GM12878 (cell line): ENCODE results near the gene RASAL2. TPM values are rescaled to one million over a fixed set of nuclear protein-coding genes. Genes with fewer than 3 reads are reported as not detected.

Experiments used
- ATAC-seq: fragments of 200-7000 bp; cut with Tn5 transposase; 3 replicates; pipeline ENCODE4 v1.9.1; 2020; ENCODE audit warnings: mild to moderate bottlenecking, moderate library complexity
- BruUV-seq: library from RNA; stranded (reverse); fragments of 400-500 nt; replicated peaks from 2 replicates; lab custom pipeline; 2021; lab: Mats Ljungman, UMichigan
- CTCF ChIA-PET: fragments of 300-600 bp; sonication (Branson Sonifier 250); formaldehyde crosslinking; extraction: SDS; loops from one replicate; lab custom pipeline; 2021; ENCODE audit warnings: inconsistent platforms; lab: Yijun Ruan, JAX
- POLR2A ChIA-PET: fragments of 350-600 bp; formaldehyde crosslinking; extraction: SDS; loops from one replicate; lab custom pipeline; 2021; ENCODE audit warnings: inconsistent platforms; lab: Charles Lee
- RAD21 ChIA-PET: fragments of 300-600 bp; sonication (Branson Sonifier 250); formaldehyde crosslinking; loops from one replicate; lab custom pipeline; 2023; ENCODE audit warnings: antibody characterized with exemption; ENCODE audit not compliant: unreplicated experiment; lab: Charles Lee
- SMC1A ChIA-PET: fragments of 300-600 bp; sonication (Branson Sonifier 250); formaldehyde crosslinking; loops from one replicate; lab custom pipeline; 2023; ENCODE audit not compliant: unreplicated experiment, uncharacterized antibody; lab: Charles Lee
- DNase-seq: peaks from one replicate; pipeline ENCODE4 v3.0.0-alpha.2; 2011; ENCODE audit warnings: low read depth, low spot score
- FAIRE-seq: peaks from 3 replicates; lab custom pipeline; 2011; peaks lifted over from hg19 to GRCh38; lab: Jason Lieb, UNC
- H2AFZ ChIP-seq: 2 replicates; pipeline ENCODE4 v1.6.0; 2011; ENCODE audit warnings: low read depth, low read length, control low read depth; ENCODE audit not compliant: control insufficient read depth
- H3K27ac ChIP-seq: 2 replicates; pipeline ENCODE4 v1.5.1; 2011; ENCODE audit warnings: control low read depth; ENCODE audit not compliant: control insufficient read depth, insufficient read depth
- H3K27me3 ChIP-seq, 2 experiments: replicated peaks in 1 of 2; 2 replicates each; pipeline versions ENCODE4 v1.6.0 to v1.6.1; 2011; ENCODE audit warnings: low read length in 1 of 2; ENCODE audit not compliant: control insufficient read depth in 2 of 2, insufficient read depth in 2 of 2
- H3K36me3 ChIP-seq, 2 experiments: 2 replicates each; pipeline ENCODE4 v1.5.1; 2011; ENCODE audit warnings: low read length in 1 of 2; ENCODE audit not compliant: control insufficient read depth in 2 of 2, insufficient read depth in 2 of 2
- H3K4me1 ChIP-seq: 2 replicates; pipeline ENCODE4 v1.6.1; 2011; ENCODE audit warnings: mild to moderate bottlenecking, low read length, moderate library complexity, mixed read lengths; ENCODE audit not compliant: control insufficient read depth, insufficient read depth
- H3K4me2 ChIP-seq: 2 replicates; pipeline ENCODE4 v1.6.0; 2011; ENCODE audit warnings: control low read depth; ENCODE audit not compliant: control insufficient read depth, insufficient read depth
- H3K4me3 ChIP-seq: fragments of 200-600 bp; sonication (generic); 2 replicates; pipeline ENCODE4 v1.5.1; 2016
- H3K79me2 ChIP-seq: 2 replicates; pipeline ENCODE4 v1.6.0; 2011; ENCODE audit warnings: low read length; ENCODE audit not compliant: control insufficient read depth, insufficient read depth
- H3K9ac ChIP-seq: 2 replicates; pipeline ENCODE4 v1.8.0; 2011; ENCODE audit warnings: low read length, control low read depth, mixed read lengths; ENCODE audit not compliant: control insufficient read depth, insufficient read depth
- H3K9me3 ChIP-seq: replicated peaks from 3 replicates; pipeline ENCODE4 v1.5.1; 2011; ENCODE audit warnings: mild to moderate bottlenecking, low read length; ENCODE audit not compliant: control insufficient read depth, insufficient read depth
- H4K20me1 ChIP-seq: 2 replicates; pipeline ENCODE4 v1.6.0; 2011; ENCODE audit not compliant: control insufficient read depth, insufficient read depth
- ATF7 ChIP-seq: fragments of 450-650 bp; IDR thresholded peaks from 2 replicates; pipeline ENCODE4 v1.6.1; 2016; ENCODE audit warnings: low read depth, mild to moderate bottlenecking
- CEBPB ChIP-seq, 2 experiments: fragments of 150-350 bp in 1 of 2; IDR thresholded peaks; 2 replicates each; pipeline ENCODE4 v1.6.1; 2012 to 2014; ENCODE audit warnings: low read depth in 2 of 2, low read length in 2 of 2, borderline replicate concordance in 1 of 2, inconsistent platforms in 1 of 2
- DPF2 ChIP-seq: fragments of 450-650 bp; IDR thresholded peaks from 2 replicates; pipeline ENCODE4 v1.6.1; 2017; ENCODE audit warnings: mild to moderate bottlenecking
- EP300 ChIP-seq, 2 experiments: fragments of 150-350 bp in 1 of 2; IDR thresholded peaks; 2 replicates each; pipeline ENCODE4 v1.6.1; 2011 to 2012; ENCODE audit warnings: low read depth in 2 of 2, low read length in 2 of 2, borderline replicate concordance in 1 of 2, improper control_type of control experiment in 1 of 2, inconsistent platforms in 1 of 2; ENCODE audit not compliant: control insufficient read depth in 1 of 2
- GABPA ChIP-seq: IDR thresholded peaks from 2 replicates; pipeline ENCODE4 v1.6.1; 2014; ENCODE audit warnings: antibody characterized with exemption, low read depth, mild to moderate bottlenecking, inconsistent platforms
- GATAD2B ChIP-seq: fragments of 450-650 bp; conservative IDR thresholded peaks from 2 replicates; pipeline ENCODE4 v1.6.1; 2017; ENCODE audit warnings: low read depth, mild to moderate bottlenecking, moderate library complexity
- NFYB ChIP-seq: IDR thresholded peaks from 2 replicates; pipeline ENCODE4 v1.6.1; 2011; ENCODE audit warnings: low read depth, mild to moderate bottlenecking, low read length, improper control_type of control experiment, moderate library complexity; ENCODE audit not compliant: insufficient read depth
- TCF3 ChIP-seq: IDR thresholded peaks from 2 replicates; pipeline ENCODE4 v1.6.1; 2012; ENCODE audit warnings: low read depth, mild to moderate bottlenecking, low read length, borderline replicate concordance; ENCODE audit not compliant: insufficient read depth
- WGBS: methylation state at CpG from one replicate; pipeline ENCODE4 v1.1.6; 2016; ENCODE audit warnings: low lambda C conversion rate; ENCODE audit not compliant: insufficient replicate concordance, insufficient coverage; ENCODE audit errors: missing lambda C conversion rate; 5-methylcytosine and 5-hydroxymethylcytosine counted together
- in situ Hi-C: fragments of 300-500 bp; cut with MboI; formaldehyde crosslinking; loops from 9 replicates; pipeline ENCODE4 v1.14.3; 2018; ENCODE audit warnings: mixed read lengths
- intact Hi-C: fragments of 100-400 bp; cut with micrococcal nuclease; formaldehyde crosslinking; loops from one replicate; pipeline ENCODE4 v1.14.2; 2022; ENCODE audit not compliant: unreplicated experiment
- polyA plus RNA-seq, 11 experiments: library from polyadenylated mRNA; depleted of rRNA in 4 of 11; unstranded in 6 of 11; stranded (reverse) in 5 of 11; fragments of >200 nt; fragmentation: Nextera tagmentation in 4 of 11; fragmentation: Illumina TruSeq in 1 of 11; extraction: Ambion mirVana in 4 of 11; extraction: Trizol in 1 of 11; gene quantifications; 1 replicate in 1 of 11; 2 replicates in 10 of 11; pipeline versions ENCODE4 v1.2.1 to v1.2.3, GENCODE V29; 2011 to 2016; ENCODE audit warnings: inconsistent platforms in 2 of 11, missing spikeins in 2 of 11, low read depth in 1 of 11
- total RNA-seq, 4 experiments: library from RNA; depleted of rRNA in 3 of 4; stranded (reverse); fragments of >200 nt in 3 of 4; fragmentation: Illumina TruSeq in 1 of 4; extraction: Trizol in 1 of 4; gene quantifications; 2 replicates each; pipeline versions ENCODE4 v1.2.1 to v1.2.3, GENCODE V29; 2013 to 2021
- TF ChIP-seq, protein P1 (sequence below): fragments of 450-650 bp; IDR thresholded peaks from 2 replicates; pipeline ENCODE4 v1.6.1; 2016; ENCODE audit warnings: mild to moderate bottlenecking
- TF ChIP-seq, protein P2 (sequence below), 3 experiments: IDR thresholded peaks in 2 of 3; conservative IDR thresholded peaks in 1 of 3; 2 replicates each; pipeline ENCODE4 v1.5.1; 2011; ENCODE audit warnings: low read depth in 3 of 3, low read length in 3 of 3, mild to moderate bottlenecking in 3 of 3, control low read depth in 2 of 3, moderate library complexity in 2 of 3, inconsistent platforms in 1 of 3, mixed read lengths in 1 of 3; ENCODE audit not compliant: control insufficient read depth in 2 of 3, insufficient read depth in 1 of 3; ENCODE audit errors: extremely low read depth in 1 of 3
- TF ChIP-seq, protein P3 (sequence below): IDR thresholded peaks from 2 replicates; pipeline ENCODE4 v1.6.1; 2012; ENCODE audit warnings: low read depth, low read length, improper control_type of control experiment
- TF ChIP-seq, protein P4 (sequence below): fragments of 450-650 bp; IDR thresholded peaks from 2 replicates; pipeline ENCODE4 v1.6.1; 2017; ENCODE audit warnings: mild to moderate bottlenecking
- TF ChIP-seq, protein P5 (sequence below): fragments of 150-350 bp; IDR thresholded peaks from 2 replicates; pipeline ENCODE4 v1.6.1; 2014; ENCODE audit warnings: mild to moderate bottlenecking, low read depth, low read length

Gene RASAL2
- total and polyA plus RNA-seq, 10 of the 15 experiments (the other 5 are each of a cell fraction or from before 2014, with no cell fraction given), result 0.02 to 6.9 (median 0.17) TPM; not detected in 1

DNA sequence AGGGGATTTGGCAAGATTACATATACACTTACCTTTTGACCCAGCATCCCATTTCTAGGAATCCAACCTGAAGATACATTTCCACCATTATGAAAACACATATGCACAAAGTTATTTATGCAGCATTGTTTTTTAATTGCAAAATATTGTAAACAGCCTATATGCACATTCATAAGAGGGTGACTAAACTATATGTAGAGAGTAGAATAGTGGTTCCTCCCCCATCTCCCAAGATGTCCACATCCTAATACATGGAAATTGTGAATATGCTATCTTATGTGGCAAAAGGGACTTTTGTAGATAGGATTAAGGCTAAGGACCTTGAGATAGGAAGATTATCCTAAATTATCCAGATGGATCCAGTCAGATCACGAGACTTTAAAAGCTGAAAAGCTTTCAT, 311.2 kb downstream of the RASAL2 start:
- WGBS, result 5% methylated on average over 1 of the region's 1 CpG
- H3K4me1 ChIP-seq, result no peaks in the 10 kb centered on the region
- H3K4me3 ChIP-seq, result no peak overlapping the region
- FAIRE-seq (no peak), DNase-seq (no peak), ATAC-seq (no peak)
- in situ Hi-C loops, result no loop called here
- H2AFZ ChIP-seq, result no peak overlapping the region
- ChIA-PET RAD21 (no interaction called here), POLR2A (no interaction called here), CTCF (no interaction called here), SMC1A (no interaction called here)
- H3K4me2 ChIP-seq, result no peak overlapping the region
- intact Hi-C loops, result no loop called here
- no peaks in the 10 kb centered on the region for H3K27me3 ChIP-seq
- H3K9ac ChIP-seq, result no peak overlapping the region
- no peaks in the 10 kb centered on the region for H4K20me1 ChIP-seq
- no peak overlapping the region for H3K27ac ChIP-seq
- BruUV-seq, result no TSS peak
- no peaks in the 10 kb centered on the region for H3K36me3 ChIP-seq
- H3K79me2 ChIP-seq, result no peaks in the 10 kb centered on the region
- peaks cover 5% of the 10 kb centered on the region; the same call in 2 of the 3 replicates for H3K9me3 ChIP-seq
- TF ChIP-seq ATF7, result no peak
- TF ChIP-seq, protein P1, sequence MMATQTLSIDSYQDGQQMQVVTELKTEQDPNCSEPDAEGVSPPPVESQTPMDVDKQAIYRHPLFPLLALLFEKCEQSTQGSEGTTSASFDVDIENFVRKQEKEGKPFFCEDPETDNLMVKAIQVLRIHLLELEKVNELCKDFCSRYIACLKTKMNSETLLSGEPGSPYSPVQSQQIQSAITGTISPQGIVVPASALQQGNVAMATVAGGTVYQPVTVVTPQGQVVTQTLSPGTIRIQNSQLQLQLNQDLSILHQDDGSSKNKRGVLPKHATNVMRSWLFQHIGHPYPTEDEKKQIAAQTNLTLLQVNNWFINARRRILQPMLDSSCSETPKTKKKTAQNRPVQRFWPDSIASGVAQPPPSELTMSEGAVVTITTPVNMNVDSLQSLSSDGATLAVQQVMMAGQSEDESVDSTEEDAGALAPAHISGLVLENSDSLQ, result no peak
- TF ChIP-seq, protein P2, sequence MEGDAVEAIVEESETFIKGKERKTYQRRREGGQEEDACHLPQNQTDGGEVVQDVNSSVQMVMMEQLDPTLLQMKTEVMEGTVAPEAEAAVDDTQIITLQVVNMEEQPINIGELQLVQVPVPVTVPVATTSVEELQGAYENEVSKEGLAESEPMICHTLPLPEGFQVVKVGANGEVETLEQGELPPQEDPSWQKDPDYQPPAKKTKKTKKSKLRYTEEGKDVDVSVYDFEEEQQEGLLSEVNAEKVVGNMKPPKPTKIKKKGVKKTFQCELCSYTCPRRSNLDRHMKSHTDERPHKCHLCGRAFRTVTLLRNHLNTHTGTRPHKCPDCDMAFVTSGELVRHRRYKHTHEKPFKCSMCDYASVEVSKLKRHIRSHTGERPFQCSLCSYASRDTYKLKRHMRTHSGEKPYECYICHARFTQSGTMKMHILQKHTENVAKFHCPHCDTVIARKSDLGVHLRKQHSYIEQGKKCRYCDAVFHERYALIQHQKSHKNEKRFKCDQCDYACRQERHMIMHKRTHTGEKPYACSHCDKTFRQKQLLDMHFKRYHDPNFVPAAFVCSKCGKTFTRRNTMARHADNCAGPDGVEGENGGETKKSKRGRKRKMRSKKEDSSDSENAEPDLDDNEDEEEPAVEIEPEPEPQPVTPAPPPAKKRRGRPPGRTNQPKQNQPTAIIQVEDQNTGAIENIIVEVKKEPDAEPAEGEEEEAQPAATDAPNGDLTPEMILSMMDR (IDR thresholded peaks at IDR 0.05 in 2 of 3, conservative IDR thresholded peaks at IDR 0.05 in 1 of 3; ENCODE audit: control insufficient read depth in 2 of 3, extremely low read depth in 1 of 3, insufficient read depth in 1 of 3, low read depth in 3 of 3, low read length in 3 of 3), result no peak
- TF ChIP-seq GABPA, result no peak
- no peak for TF ChIP-seq NFYB
- no peak for TF ChIP-seq CEBPB (IDR thresholded peaks at IDR 0.05; ENCODE audit: borderline replicate concordance in 1 of 2, low read depth in 2 of 2, low read length in 2 of 2)
- TF ChIP-seq TCF3, result no peak
- TF ChIP-seq, protein P3, sequence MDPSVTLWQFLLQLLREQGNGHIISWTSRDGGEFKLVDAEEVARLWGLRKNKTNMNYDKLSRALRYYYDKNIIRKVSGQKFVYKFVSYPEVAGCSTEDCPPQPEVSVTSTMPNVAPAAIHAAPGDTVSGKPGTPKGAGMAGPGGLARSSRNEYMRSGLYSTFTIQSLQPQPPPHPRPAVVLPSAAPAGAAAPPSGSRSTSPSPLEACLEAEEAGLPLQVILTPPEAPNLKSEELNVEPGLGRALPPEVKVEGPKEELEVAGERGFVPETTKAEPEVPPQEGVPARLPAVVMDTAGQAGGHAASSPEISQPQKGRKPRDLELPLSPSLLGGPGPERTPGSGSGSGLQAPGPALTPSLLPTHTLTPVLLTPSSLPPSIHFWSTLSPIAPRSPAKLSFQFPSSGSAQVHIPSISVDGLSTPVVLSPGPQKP, result no peak
- TF ChIP-seq EP300 (IDR thresholded peaks at IDR 0.05; ENCODE audit: borderline replicate concordance in 1 of 2, control insufficient read depth in 1 of 2, low read depth in 2 of 2, low read length in 2 of 2), result no peak
- TF ChIP-seq, protein P4, sequence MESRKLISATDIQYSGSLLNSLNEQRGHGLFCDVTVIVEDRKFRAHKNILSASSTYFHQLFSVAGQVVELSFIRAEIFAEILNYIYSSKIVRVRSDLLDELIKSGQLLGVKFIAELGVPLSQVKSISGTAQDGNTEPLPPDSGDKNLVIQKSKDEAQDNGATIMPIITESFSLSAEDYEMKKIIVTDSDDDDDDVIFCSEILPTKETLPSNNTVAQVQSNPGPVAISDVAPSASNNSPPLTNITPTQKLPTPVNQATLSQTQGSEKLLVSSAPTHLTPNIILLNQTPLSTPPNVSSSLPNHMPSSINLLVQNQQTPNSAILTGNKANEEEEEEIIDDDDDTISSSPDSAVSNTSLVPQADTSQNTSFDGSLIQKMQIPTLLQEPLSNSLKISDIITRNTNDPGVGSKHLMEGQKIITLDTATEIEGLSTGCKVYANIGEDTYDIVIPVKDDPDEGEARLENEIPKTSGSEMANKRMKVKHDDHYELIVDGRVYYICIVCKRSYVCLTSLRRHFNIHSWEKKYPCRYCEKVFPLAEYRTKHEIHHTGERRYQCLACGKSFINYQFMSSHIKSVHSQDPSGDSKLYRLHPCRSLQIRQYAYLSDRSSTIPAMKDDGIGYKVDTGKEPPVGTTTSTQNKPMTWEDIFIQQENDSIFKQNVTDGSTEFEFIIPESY, result no peak
- no peak for TF ChIP-seq DPF2
- TF ChIP-seq GATAD2B, result no peak
- TF ChIP-seq, protein P5, sequence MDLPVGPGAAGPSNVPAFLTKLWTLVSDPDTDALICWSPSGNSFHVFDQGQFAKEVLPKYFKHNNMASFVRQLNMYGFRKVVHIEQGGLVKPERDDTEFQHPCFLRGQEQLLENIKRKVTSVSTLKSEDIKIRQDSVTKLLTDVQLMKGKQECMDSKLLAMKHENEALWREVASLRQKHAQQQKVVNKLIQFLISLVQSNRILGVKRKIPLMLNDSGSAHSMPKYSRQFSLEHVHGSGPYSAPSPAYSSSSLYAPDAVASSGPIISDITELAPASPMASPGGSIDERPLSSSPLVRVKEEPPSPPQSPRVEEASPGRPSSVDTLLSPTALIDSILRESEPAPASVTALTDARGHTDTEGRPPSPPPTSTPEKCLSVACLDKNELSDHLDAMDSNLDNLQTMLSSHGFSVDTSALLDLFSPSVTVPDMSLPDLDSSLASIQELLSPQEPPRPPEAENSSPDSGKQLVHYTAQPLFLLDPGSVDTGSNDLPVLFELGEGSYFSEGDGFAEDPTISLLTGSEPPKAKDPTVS, result no peak
